ENCODE measurements around the gene MAGI3.
"Not testable (repeated sequence)": the region's sequence is repeated elsewhere in the genome, so short reads cannot be mapped to it uniquely, and the experiment has no call there.

The MAGI3 gene

GRCh38 chr1:113401067-113401466 is 10.8 kb downstream of the MAGI3 start:
- DNase-seq, result no peak

- DNase-seq, result no peak
Observed at GRCh38 chr1:113401728-113402127, 11.4 kb downstream of the MAGI3 start.

GRCh38 chr1:113403065-113403464 is 12.8 kb downstream of the MAGI3 start:
- no peak for DNase-seq

GRCh38 chr1:113405573-113405972 is 15.3 kb downstream of the MAGI3 start:
- DNase-seq, result no peak

- DNase-seq, result not testable (repeated sequence)
Observed at GRCh38 chr1:113406149-113406548, 15.8 kb downstream of the MAGI3 start.

- no peak for DNase-seq
Observed at GRCh38 chr1:113409363-113409762, 19.0 kb downstream of the MAGI3 start.

GRCh38 chr1:113412020-113412419 is 21.7 kb downstream of the MAGI3 start:
- DNase-seq, result not testable (repeated sequence)

- no peak for DNase-seq
Observed at GRCh38 chr1:113415310-113416070, 25.2 kb downstream of the MAGI3 start.

- DNase-seq, result not testable (repeated sequence)
Observed at GRCh38 chr1:113416071-113416470, 25.8 kb downstream of the MAGI3 start.

GRCh38 chr1:113416496-113416895 is 26.2 kb downstream of the MAGI3 start:
- no peak for DNase-seq

- DNase-seq, result no peak
Observed at GRCh38 chr1:113422315-113423068, 32.2 kb downstream of the MAGI3 start.

- DNase-seq, result no peak
Observed at GRCh38 chr1:113423826-113424225, 33.5 kb downstream of the MAGI3 start.

GRCh38 chr1:113429461-113430153 is 39.3 kb downstream of the MAGI3 start:
- no peak for DNase-seq

GRCh38 chr1:113433184-113433583 is 42.9 kb downstream of the MAGI3 start:
- no peak for DNase-seq

- DNase-seq, result no peak
Observed at GRCh38 chr1:113434081-113434873, 44.0 kb downstream of the MAGI3 start.

- no peak for DNase-seq
Observed at GRCh38 chr1:113434874-113435175, 44.5 kb downstream of the MAGI3 start.

- no peak for DNase-seq
Observed at GRCh38 chr1:113437554-113438341, 47.4 kb downstream of the MAGI3 start.

GRCh38 chr1:113438505-113439276 is 48.4 kb downstream of the MAGI3 start:
- no peak for DNase-seq

GRCh38 chr1:113439277-113439670 is 49.0 kb downstream of the MAGI3 start:
- DNase-seq, result no peak

GRCh38 chr1:113442131-113442530 is 51.8 kb downstream of the MAGI3 start:
- DNase-seq, result no peak

GRCh38 chr1:113444857-113445256 is 54.5 kb downstream of the MAGI3 start:
- DNase-seq, result no peak

Measured in DMS 273 treated with DMSO at 0.1 percent for 48 hours (cell line).